HG03097 (cell line): ENCODE results near the gene SKAP1.
"Not testable (repeated sequence)": the region's sequence is repeated elsewhere in the genome, so short reads cannot be mapped to it uniquely, and the experiment has no call there.

Source experiments
- ATAC-seq: cut with Tn5 transposase; IDR thresholded peaks from one replicate; pipeline ENCODE4 v1.9.1; 2021; ENCODE audit not compliant: unreplicated experiment, low FRiP score

Gene SKAP1

GRCh38 chr17:48253975-48254374 is 176.0 kb downstream of the SKAP1 start:
- ATAC-seq, result no peak

- no peak for ATAC-seq
Measured at GRCh38 chr17:48251950-48252349, 178.1 kb downstream of the SKAP1 start.

GRCh38 chr17:48250949-48251348 is 179.1 kb downstream of the SKAP1 start:
- no peak for ATAC-seq

- not testable (repeated sequence) for ATAC-seq
Measured at GRCh38 chr17:48250059-48250458, 180.0 kb downstream of the SKAP1 start.

DNA sequence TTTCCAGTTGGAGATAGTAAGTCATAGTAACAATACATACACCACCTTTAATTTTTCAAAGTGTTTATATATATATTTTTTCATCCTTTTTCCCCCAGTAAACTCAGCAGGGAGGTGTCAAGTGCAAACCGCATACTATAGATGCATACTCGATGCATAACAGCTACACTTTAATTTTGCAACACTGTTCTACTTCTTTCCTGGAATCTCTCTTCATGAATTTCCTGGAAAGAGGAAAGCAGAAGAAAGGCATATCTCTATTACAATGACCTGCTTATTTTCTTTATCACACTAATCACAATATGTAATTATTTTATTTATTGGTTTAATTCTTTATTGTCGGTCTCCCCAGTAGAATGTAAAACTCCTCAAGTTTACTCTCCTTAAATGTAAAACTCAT is 182.4 kb downstream of the SKAP1 start:
- ATAC-seq, result no peak

DNA sequence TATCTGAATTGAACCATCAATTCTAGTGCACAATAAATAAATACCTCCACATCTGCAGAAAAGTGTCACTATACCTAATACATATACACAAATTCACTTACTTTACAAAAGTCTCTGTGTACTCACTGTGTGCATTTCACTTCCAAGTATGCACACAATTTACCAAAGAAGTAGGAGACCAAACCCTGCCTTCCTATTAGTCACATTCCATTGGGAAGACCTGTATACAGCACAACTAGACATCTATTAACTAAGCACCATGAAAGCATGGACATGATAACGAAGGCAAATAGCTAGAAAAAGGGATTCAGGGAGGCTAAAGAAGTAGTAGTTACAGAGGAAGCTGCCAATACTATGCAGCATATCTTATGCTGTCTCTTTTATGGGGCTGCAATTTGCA is 183.0 kb downstream of the SKAP1 start:
- no peak for ATAC-seq

DNA sequence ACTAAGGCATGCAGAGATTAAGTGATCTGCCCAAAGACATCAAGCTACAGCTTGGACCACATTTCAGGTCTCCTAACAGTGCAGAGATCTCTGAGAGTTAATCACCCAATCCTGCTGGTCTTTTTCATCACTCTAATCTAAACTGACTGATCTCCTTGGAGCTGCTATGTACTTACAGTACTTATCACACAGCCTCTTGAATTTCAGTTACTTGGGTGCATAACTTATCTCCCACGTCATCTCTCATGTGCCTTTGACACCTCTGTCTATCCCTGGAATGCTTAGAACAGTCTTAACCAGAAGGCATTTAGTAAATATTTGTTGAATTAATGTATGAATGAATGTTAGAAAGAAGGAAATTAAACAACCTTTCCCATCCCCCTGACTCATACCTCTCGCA is 183.4 kb downstream of the SKAP1 start:
- ATAC-seq, result no peak

DNA sequence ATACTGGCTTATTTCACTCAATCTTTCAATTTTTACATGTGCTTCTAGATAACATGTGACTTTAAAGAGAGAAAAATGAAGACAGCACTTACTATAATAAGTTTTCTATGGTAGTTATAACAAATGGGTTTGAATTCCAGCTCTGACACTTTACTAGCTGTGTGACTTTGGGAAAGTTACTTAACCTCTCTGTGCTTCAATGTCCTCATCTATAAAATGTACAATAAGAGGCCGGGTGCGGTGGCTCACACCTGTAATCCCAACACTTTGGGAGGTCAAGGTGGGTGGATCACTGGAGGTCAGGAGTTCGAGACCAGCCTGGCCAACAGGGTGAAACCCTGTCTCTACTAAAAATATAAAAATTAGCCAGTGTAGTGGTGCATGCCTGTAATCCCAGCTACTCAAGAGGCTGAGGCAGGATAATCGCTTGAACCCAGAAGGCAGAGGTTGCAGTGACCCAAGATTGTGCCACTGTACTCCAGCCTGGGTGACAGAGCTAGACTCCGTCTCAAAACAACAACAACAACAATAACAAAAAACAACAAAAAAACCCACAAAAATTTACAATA is 184.5 kb downstream of the SKAP1 start:
- not testable (repeated sequence) for ATAC-seq

- ATAC-seq, result no peak
Measured at GRCh38 chr17:48244814-48245213, 185.2 kb downstream of the SKAP1 start.

DNA sequence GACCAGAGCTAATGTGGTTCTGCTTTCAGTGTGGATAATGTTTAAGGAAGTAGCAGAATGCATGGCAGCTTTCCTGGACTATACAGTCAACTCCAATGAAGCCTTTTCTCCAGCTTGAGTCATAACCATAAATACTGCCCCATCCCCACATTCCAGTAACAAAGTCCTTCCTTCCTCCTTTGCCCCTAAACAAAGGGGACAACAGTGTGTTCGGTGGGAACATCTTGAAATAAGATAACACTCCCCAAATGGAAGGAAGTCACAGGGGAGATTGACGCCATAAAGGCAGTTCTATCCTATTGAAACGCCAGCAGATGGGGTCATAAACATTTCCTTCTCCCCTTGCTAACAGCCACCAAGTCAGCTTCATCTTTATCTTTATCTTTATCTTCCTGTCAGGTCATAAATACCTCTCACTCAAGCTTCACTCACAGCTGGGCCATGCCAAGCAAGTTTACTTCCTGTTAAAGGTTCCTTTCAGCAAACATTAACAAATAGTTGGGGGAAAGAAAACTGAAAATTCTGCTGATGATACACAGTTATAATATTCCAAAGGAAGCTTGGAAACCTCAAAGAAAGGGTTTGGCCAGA is 185.8 kb downstream of the SKAP1 start:
- no peak for ATAC-seq

GRCh38 chr17:48241770-48242497 is 188.1 kb downstream of the SKAP1 start:
- ATAC-seq, result no peak

DNA sequence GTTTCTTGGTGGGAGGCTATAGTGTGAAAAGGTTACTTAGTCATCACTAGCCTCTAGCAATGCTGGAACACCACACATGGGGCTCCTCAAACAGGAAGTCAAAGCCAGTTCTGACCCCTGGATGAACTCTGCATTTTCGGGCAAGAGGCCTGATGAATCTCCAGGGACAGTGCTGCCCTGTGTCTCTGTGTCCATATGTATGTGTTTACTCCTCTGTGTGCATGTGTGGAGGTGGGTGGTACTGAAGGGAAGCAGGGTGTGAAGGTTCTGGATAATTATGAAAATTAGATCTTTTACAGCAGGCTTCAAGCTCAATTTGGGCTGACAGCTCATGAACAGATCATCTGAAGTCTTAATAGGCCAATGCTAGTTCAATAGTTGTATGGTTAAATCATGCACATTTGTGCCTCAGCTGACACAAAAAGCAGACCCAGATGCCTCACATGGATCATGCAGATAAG is 188.9 kb downstream of the SKAP1 start:
- ATAC-seq, result peak; percentile 82

DNA sequence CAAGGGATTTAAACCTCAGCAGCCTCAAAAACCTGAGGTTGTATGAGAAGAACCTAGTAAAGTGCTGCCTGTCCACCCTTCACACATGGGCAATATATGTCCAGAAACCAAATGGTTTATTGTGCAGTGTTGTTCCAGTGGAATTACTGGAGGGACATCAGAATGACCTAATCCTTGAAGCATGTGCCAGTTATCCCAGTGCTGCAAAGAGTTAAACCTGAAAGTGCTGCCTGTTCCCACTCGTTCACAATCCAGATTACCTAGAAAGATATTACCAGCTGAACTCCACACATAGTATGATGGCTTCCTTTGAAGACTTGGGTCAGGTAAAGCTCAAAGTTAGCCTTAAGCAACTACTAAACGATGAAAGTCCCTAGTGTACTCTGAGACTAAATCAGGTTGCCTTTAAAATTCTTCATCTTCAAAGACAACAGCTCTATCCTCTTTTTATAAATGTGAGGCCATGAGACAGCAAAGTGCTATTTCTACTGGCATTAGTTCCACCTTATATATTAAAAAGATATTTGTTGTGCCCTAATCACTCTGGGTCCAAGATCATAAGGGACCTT is 189.4 kb downstream of the SKAP1 start:
- ATAC-seq, result peak; percentile 7

DNA sequence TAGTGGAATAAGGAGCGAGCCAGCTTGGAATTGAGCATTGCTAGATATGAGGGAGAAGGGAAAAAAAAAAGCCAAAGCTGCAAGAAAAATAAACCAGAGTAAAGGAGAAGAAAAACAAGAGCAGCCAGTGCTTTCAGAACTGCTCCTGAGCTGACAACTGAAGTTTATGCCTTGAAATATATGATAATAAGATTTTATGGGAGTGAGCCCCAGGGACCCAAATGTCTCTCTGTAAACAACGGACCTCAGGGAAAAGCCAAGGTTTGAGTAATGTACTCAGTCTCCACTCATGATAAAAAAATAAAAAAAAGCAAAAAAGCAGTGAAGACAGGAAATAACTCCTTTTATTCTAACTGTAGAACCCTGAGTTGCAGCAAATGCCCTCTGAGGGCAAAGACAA is 189.9 kb downstream of the SKAP1 start:
- no peak for ATAC-seq

- no peak for ATAC-seq
Measured at GRCh38 chr17:48239603-48239995, 190.4 kb downstream of the SKAP1 start.

- ATAC-seq, result no peak
Measured at GRCh38 chr17:48238933-48239602, 190.9 kb downstream of the SKAP1 start.

GRCh38 chr17:48237456-48237855 is 192.6 kb downstream of the SKAP1 start:
- no peak for ATAC-seq

- ATAC-seq, result no peak
Measured at GRCh38 chr17:48236681-48237134, 193.3 kb downstream of the SKAP1 start.

- no peak for ATAC-seq
Measured at GRCh38 chr17:48234922-48235321, 195.1 kb downstream of the SKAP1 start.

DNA sequence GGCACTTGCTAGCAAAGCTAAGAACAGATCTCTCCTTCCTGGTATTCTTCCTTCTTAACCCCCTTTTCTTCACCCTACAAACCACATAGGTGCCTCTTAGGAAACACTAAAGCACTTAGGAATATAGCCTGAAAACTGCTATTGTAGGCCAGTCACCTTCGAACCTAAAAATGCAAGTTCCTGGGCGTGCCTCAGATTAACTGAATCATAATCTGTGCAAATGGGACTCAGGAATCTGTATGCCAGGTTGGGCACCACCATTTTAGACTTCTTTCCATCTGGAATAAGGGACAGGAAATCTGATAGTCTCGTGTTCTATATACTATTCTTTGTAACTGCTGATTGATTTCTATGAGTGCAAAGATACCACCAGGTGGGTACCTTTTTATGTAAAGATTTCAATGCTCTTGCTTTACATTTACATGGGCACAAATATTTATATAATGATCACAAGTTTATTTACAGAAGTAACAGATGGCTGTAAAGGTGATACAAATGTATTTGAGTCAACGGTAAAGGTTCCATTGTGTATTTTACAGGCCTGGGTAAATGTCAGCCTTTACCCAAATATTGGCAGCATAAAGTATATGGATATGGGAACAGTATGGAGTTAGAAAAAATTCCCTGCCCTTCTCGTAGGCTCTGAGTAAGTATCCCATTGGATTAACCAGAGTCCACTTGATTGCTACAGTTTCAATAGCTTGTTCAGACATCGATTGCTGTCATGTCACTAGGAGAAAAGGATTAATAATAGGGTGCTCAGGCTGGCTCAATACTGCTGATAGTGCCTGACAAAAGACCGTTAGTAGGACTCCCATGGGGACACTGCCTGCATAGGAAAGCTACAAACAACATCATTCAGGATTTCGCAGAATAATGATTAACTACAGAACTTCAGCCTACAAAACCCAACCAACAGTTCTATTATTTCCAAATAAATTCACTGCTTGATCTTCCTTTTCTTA is 197.7 kb downstream of the SKAP1 start:
- no peak for ATAC-seq
